Measurements from ENCODE around the gene RPL29.
A peak's percentile ranks its signal among the peaks of the same experiment; 100 is the strongest.

RPL29 gene

DNA sequence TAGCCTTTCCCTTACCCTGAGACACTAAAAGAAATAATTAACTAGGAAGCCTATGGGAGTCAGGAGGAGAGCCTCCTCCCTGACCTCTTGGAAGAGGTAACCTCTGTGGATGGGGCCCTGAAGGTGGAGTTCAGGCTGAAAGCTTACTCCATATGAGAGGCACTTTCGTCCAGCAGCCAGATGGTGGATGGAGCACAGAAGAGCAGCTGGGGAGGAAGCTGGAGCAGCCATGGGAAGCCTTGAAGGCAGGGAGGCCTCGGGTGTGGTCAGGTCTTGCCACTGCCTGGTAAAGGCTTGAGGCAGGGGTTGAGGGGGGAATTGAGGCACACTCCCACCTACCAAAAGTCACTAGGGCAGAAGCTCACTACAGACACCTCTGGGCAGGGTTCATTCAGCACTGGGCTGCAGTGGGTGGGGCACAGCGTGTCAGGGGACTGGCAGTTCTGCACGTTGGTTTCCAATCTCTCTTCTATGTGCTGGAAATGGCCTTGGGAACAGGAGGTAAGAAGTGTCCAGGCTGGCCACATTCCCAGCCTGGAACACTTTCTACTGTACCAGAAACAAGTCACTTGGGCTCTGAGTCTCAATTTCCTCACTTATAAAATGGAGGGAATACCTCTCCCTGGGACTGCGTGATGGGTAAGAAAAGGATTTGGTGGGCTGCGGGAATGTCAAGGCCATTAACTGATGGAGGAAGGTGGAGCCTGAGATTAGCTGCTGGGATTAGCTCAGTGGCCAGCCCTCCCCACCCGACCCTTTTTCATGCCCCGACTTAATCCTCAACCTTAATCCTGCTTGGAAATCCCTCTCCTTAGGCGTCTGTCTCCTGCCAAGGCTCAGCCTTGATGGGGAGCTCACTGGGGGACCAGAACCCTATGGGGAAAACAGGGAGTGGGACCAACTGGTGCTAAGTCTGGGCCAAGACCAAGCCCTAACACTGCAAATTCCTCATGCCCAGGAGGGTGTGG is 33.8 kb downstream of the RPL29 start:
- DNase-seq = no peak

GRCh38 chr3:51961011-51961410 is 34.7 kb downstream of the RPL29 start:
- DNase-seq = no peak

DNA sequence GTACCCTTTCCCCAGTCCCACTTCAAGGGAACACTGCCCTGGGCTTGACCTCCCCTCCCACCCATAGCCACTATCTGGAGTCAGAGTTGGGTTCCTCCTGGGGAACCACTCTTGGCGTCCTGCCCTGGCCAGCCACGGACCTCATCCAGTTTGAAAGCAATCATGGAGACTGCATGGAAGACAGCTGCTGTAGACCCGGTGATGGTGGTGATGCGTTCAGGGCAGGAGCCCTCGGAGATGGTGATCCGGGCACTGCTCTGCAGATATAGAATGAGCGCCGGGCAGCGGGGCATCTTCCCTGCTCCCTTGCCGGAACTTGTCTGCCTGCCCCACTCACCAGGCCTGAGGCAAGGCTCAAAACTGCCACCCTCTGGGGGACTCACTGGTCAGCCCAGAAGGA is 35.3 kb downstream of the RPL29 start:
- DNase-seq = no peak

GRCh38 chr3:51959651-51960050 is 36.0 kb downstream of the RPL29 start:
- DNase-seq = no peak

GRCh38 chr3:51958603-51959521 is 36.8 kb downstream of the RPL29 start:
- DNase-seq = no peak

DNA sequence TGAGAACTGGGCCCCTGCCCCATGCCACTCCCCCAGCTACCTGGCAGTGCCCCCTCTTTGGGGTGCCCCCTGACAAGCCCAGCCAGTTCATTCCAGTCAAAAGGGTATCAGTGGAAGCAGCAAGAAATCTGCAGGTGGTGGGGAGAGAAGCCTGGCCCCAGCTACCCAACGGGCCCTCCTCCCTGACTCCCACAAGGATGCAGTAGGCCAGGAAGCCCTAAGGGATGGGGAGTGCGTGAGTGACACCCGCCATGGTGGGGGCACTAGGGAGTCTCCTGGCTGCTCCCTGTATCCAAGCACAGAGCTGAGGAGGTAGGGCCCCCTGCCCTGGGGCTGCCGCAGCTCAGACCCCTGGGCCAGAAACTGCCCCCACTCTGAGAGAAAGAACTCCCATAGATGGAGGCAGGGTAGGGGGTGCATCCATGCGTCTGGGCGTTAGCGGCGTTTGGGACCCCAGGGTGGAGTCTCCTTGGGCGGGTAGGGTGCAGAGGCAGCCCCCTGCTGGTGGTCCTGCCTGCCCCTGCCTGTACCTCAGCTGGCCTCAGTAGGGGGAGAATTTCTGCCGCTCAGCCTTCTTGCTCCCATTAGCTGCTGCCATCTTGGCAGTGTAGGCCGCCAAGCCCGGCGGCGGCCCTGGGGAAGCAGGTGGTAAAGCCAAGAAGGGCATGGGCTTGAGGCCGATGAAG is 38.0 kb downstream of the RPL29 start:
- DNase-seq = no peak

DNA sequence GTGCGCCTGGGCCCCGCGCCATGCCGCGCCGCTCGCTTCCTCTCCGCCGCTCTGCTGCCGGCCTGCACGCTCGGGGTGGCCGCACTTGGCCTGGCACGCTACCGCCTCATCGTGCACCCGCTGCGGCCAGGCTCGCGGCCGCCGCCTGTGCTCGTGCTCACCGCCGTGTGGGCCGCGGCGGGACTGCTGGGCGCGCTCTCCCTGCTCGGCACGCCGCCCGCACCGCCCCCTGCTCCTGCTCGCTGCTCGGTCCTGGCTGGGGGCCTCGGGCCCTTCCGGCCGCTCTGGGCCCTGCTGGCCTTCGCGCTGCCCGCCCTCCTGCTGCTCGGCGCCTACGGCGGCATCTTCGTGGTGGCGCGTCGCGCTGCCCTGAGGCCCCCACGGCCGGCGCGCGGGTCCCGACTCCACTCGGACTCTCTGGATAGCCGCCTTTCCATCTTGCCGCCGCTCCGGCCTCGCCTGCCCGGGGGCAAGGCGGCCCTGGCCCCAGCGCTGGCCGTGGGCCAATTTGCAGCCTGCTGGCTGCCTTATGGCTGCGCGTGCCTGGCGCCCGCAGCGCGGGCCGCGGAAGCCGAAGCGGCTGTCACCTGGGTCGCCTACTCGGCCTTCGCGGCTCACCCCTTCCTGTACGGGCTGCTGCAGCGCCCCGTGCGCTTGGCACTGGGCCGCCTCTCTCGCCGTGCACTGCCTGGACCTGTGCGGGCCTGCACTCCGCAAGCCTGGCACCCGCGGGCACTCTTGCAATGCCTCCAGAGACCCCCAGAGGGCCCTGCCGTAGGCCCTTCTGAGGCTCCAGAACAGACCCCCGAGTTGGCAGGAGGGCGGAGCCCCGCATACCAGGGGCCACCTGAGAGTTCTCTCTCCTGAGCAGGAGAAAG is 39.6 kb downstream of the RPL29 start:
- peak; percentile 74 for DNase-seq

GRCh38 chr3:51955175-51955892 is 40.4 kb downstream of the RPL29 start, which contains the start of gene GPR62:
GPR62 (plus strand) TSS chr3:51955381; CDS start chr3:51955653, 272 bp downstream.
- no peak for DNase-seq

GRCh38 chr3:51954713-51955112 is 41.0 kb downstream of the RPL29 start:
- DNase-seq = no peak

DNA sequence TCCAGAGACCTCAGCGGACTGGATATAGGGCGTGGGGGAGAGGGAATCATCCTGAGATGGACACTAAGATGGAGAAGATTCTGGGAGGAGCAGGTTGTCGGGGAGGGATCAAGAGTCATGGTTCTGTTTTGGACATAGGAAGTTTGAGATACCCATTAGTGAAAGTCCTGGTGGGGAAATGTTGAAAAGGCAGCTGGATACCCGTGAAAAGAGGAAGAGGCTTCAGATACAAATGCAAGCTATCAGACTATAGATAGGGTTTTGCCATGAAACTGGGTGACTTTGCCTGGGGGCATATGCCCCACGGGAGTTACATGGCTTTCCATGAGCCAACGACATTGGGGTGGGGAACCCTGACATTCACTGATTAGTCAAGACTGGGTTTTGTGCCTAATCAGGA is 41.6 kb downstream of the RPL29 start:
- peak; percentile 55 for DNase-seq

- DNase-seq = no peak
Observed at GRCh38 chr3:51953445-51953844, 42.2 kb downstream of the RPL29 start.

DNA sequence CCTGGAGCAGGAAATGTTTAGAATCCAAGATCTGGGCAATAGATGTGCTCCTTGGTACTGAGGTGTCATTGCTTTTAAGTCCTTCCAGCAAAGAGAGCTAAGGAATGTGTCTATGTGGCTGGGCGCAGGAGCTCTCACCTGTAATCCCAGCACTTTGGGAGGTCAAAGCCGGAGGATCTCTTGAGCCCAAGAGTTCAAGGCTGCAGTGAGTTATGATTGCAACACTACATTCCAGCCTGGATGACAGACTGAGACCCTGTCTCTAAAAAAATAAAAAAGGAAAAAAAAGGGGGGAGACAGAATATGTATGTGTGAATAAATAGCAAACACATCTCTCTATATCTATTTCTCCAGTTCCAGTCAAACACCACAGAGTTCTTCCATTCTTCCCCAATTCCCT is 44.8 kb downstream of the RPL29 start:
- DNase-seq = no peak

DNA sequence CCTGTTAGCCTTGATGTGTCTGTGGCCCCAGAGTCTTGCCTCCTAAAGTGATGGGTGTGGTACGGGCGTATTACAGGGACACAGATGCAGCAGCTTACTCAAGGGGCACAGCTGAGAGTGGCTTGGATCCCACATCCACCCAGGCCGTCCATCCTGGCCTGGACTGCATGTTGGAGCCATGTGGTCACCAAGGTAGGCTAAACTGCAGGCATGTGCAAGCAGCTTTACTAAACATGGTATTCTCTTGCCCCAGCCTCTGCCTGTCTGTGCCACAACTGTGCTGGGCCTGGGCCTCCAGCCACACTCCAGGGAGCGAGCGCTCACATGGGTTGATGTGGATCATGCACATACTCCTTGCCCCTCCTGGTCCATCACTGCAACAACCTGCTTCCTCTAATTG is 46.6 kb downstream of the RPL29 start:
- DNase-seq = no peak

- DNase-seq = no peak
Observed at GRCh38 chr3:51948016-51948580, 47.6 kb downstream of the RPL29 start.

DNA sequence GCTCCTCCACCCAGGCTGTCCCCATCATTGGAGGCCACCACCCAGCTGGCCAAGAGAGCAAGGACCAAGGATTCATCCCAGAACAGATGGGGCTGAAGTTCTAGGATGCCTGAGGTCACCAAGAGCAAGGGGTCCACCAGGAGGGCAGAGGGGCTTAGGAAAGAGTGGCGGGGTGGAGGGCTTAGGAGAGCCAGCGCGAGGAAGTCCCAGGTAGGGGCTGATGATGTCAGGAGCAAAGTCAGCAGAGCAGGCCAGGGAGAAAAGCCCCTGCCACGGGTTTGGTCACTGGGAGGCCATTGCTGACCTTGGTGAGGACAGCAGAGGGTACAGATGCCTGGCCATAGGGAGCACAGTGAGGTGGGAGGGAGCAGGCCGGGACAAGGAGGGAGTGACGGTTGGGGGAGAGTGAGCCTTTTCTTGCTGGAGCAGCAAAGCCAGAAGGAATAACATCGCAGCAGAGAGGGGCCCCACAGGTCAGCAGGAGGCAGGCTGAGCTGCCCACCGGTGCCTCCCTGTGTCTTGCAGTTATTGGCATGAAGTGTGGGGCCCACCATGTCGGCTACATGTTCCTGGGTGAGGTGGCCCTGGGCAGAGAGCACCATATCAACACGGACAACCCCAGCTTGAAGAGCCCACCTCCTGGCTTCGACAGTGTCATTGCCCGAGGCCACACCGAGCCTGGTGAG is 48.3 kb downstream of the RPL29 start:
- DNase-seq = no peak

GRCh38 chr3:51946796-51947195 is 48.9 kb downstream of the RPL29 start:
- DNase-seq = no peak

- DNase-seq = no peak
Observed at GRCh38 chr3:51945926-51946705, 49.6 kb downstream of the RPL29 start.

- DNase-seq = no peak
Observed at GRCh38 chr3:51945031-51945840, 50.5 kb downstream of the RPL29 start.

All from hematopoietic multipotent progenitor cell treated with erythropoietin and hydrocortisone succinate and interleukin-3 and kit ligand, for 4 days (in vitro differentiated cells).